ENCODE results near the gene EPHA3. TPM values are rescaled to one million over a fixed set of nuclear protein-coding genes. Genes with fewer than 3 reads are reported as not detected.

Gene EPHA3
- total RNA-seq, 1 donor = 10.9 TPM

GRCh38 chr3:89256882-89257281 lies 149.5 kb downstream of the EPHA3 start:
- H3K4me3 ChIP-seq (ENCODE audit: insufficient read depth, low read length) = no peak overlapping the region
- H4K20me1 ChIP-seq (ENCODE audit: insufficient read depth, low read length) = no peaks in the 10 kb centered on the region
- H3K27ac ChIP-seq (ENCODE audit: low read depth, low read length) = no peak overlapping the region
- H3K79me2 ChIP-seq (ENCODE audit: insufficient read depth, low read length) = no peaks in the 10 kb centered on the region
- H3K9me3 ChIP-seq (ENCODE audit: low read depth, low read length) = no peaks in the 10 kb centered on the region
- DNase-seq (ENCODE audit: insufficient read length, low spot score, missing footprints) = no peak
- no peak overlapping the region for H2AFZ ChIP-seq (ENCODE audit: low read length)
- H3K27me3 ChIP-seq (ENCODE audit: insufficient read depth, low read length) = no peaks in the 10 kb centered on the region
- H3K4me1 ChIP-seq (ENCODE audit: insufficient read depth, low read length) = no peaks in the 10 kb centered on the region
- no peaks in the 10 kb centered on the region for H3K36me3 ChIP-seq (ENCODE audit: insufficient read depth, low read length)
- no peak overlapping the region for H3K4me2 ChIP-seq (ENCODE audit: insufficient read depth, low read length)
- no peak for TF ChIP-seq CTCF (IDR thresholded peaks at IDR 0.05; ENCODE audit: extremely low read depth, low read depth, low read length)

- H3K79me2 ChIP-seq (ENCODE audit: insufficient read depth, low read length) = no peaks in the 10 kb centered on the region
- H3K27ac ChIP-seq (ENCODE audit: low read depth, low read length) = no peak overlapping the region
- H3K27me3 ChIP-seq (ENCODE audit: insufficient read depth, low read length) = no peaks in the 10 kb centered on the region
- no peaks in the 10 kb centered on the region for H3K36me3 ChIP-seq (ENCODE audit: insufficient read depth, low read length)
- H3K4me2 ChIP-seq (ENCODE audit: insufficient read depth, low read length) = no peak overlapping the region
- no peak for TF ChIP-seq CTCF (IDR thresholded peaks at IDR 0.05; ENCODE audit: extremely low read depth, low read depth, low read length)
- no peak for DNase-seq (ENCODE audit: insufficient read length, low spot score, missing footprints)
- no peaks in the 10 kb centered on the region for H4K20me1 ChIP-seq (ENCODE audit: insufficient read depth, low read length)
- H2AFZ ChIP-seq (ENCODE audit: low read length) = no peak overlapping the region
- no peak overlapping the region for H3K4me3 ChIP-seq (ENCODE audit: insufficient read depth, low read length)
- H3K9me3 ChIP-seq (ENCODE audit: low read depth, low read length) = no peaks in the 10 kb centered on the region
- H3K4me1 ChIP-seq (ENCODE audit: insufficient read depth, low read length) = no peaks in the 10 kb centered on the region
These were observed 153.3 kb downstream of the EPHA3 start for GRCh38 chr3:89260721-89261120.

GRCh38 chr3:89261673-89262072 lies 154.3 kb downstream of the EPHA3 start:
- TF ChIP-seq CTCF (IDR thresholded peaks at IDR 0.05; ENCODE audit: extremely low read depth, low read depth, low read length) = no peak
- Histone ChIP-seq H3K4me3 (ENCODE audit: insufficient read depth, low read length) (no peak overlapping the region), H3K9me3 (ENCODE audit: low read depth, low read length) (no peaks in the 10 kb centered on the region)

DNA sequence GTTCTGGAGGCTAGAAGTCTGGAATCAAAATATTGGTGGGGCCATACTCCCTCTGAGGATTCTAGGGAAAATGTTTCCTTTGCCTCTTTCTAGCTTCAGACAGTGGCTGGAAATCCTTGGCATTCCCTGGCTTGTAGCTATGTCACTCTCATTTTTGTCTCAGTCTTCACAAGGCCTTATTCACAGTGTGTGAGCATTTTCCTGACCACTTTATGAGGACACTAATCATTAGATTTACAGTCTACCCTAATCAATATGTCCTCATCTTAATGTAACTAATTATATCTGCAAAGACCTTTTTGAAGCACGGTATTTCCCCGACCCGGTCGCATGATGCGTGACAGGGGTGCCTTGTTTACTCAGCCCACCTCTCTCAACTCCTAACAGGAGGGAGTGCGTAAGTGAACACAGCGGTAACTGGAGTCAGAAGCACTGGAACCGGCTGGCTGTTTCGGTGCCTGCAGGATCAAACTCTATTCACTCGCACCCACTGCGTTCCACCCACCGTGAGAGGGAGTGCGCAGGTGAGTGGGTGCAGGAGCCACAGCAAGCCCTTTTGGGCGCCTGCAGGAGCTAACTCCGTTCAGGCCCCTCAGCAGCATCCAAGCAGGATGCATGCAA lies 155.0 kb downstream of the EPHA3 start:
- no peak overlapping the region for H2AFZ ChIP-seq (ENCODE audit: low read length)
- no peaks in the 10 kb centered on the region for H3K36me3 ChIP-seq (ENCODE audit: insufficient read depth, low read length)
- H4K20me1 ChIP-seq (ENCODE audit: insufficient read depth, low read length) = no peaks in the 10 kb centered on the region
- no peaks in the 10 kb centered on the region for H3K27me3 ChIP-seq (ENCODE audit: insufficient read depth, low read length)
- H3K4me2 ChIP-seq (ENCODE audit: insufficient read depth, low read length) = no peak overlapping the region
- no peak for TF ChIP-seq CTCF (IDR thresholded peaks at IDR 0.05; ENCODE audit: extremely low read depth, low read depth, low read length)
- no peaks in the 10 kb centered on the region for H3K4me1 ChIP-seq (ENCODE audit: insufficient read depth, low read length)
- no peak for DNase-seq (ENCODE audit: insufficient read length, low spot score, missing footprints)
- no peak overlapping the region for H3K4me3 ChIP-seq (ENCODE audit: insufficient read depth, low read length)
- H3K9me3 ChIP-seq (ENCODE audit: low read depth, low read length) = no peaks in the 10 kb centered on the region
- H3K27ac ChIP-seq (ENCODE audit: low read depth, low read length) = no peak overlapping the region
- H3K79me2 ChIP-seq (ENCODE audit: insufficient read depth, low read length) = no peaks in the 10 kb centered on the region

More at GRCh38 chr3:89261673-89262072, 154.3 kb downstream of the EPHA3 start:
- Histone ChIP-seq H3K4me2 (ENCODE audit: insufficient read depth, low read length) (no peak overlapping the region), H2AFZ (ENCODE audit: low read length) (no peak overlapping the region), H3K4me1 (ENCODE audit: insufficient read depth, low read length) (no peaks in the 10 kb centered on the region), H4K20me1 (ENCODE audit: insufficient read depth, low read length) (no peaks in the 10 kb centered on the region), H3K27ac (ENCODE audit: low read depth, low read length) (no peak overlapping the region), H3K36me3 (ENCODE audit: insufficient read depth, low read length) (no peaks in the 10 kb centered on the region), H3K79me2 (ENCODE audit: insufficient read depth, low read length) (no peaks in the 10 kb centered on the region), H3K27me3 (ENCODE audit: insufficient read depth, low read length) (no peaks in the 10 kb centered on the region)
- no peak for DNase-seq (ENCODE audit: insufficient read length, low spot score, missing footprints)

All from osteoblast (primary cell).